ENCODE results near the gene KIT.

DNA sequence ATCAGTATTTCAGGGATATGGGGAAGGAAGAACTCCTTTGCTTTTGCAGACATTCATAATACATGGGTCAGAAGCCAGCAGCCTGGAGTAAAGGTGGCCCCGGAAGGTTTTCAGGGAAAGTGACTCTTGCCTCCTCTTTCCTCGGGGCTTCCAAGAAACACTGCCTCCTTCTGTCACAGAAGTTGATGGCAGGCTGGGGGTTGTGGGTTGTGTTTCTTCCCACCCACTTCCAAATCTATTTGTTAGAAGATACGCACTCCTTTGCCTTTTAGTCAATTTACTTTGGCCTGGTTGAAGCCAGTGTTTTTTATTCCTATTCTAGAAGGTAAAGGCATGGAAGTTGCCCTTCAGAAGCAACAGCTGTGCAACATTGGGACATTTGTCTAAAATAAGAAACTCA lies 19.7 kb downstream of the KIT start:
- TF ChIP-seq, protein P1, sequence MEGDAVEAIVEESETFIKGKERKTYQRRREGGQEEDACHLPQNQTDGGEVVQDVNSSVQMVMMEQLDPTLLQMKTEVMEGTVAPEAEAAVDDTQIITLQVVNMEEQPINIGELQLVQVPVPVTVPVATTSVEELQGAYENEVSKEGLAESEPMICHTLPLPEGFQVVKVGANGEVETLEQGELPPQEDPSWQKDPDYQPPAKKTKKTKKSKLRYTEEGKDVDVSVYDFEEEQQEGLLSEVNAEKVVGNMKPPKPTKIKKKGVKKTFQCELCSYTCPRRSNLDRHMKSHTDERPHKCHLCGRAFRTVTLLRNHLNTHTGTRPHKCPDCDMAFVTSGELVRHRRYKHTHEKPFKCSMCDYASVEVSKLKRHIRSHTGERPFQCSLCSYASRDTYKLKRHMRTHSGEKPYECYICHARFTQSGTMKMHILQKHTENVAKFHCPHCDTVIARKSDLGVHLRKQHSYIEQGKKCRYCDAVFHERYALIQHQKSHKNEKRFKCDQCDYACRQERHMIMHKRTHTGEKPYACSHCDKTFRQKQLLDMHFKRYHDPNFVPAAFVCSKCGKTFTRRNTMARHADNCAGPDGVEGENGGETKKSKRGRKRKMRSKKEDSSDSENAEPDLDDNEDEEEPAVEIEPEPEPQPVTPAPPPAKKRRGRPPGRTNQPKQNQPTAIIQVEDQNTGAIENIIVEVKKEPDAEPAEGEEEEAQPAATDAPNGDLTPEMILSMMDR (IDR thresholded peaks at IDR 0.05; ENCODE audit: low read length), result no peak
- no peak for TF ChIP-seq EZH2 (optimal IDR thresholded peaks at IDR 0.05; ENCODE audit: low read depth, low read length)
